Activated gamma-delta T cell treated with Interleukin-2 at 50 U/mL for 16 hours (primary cell): Measurements from ENCODE around the gene ROBO4.

Experiments used
- DNase-seq: peaks from one replicate; pipeline ENCODE4 v3.0.0-alpha.2; 2020

The ROBO4 gene

GRCh38 chr11:124918950-124919349, 21.3 kb upstream of the ROBO4 start, which contains the start of gene HEPN1:
Gene HEPN1 (plus strand): TSS chr11:124919250.
- DNase-seq: no peak

GRCh38 chr11:124917115-124917637, 19.5 kb upstream of the ROBO4 start:
- no peak for DNase-seq

- no peak for DNase-seq
These were observed 18.7 kb upstream of the ROBO4 start for GRCh38 chr11:124916370-124916710.

- no peak for DNase-seq
These were observed 18.1 kb upstream of the ROBO4 start for GRCh38 chr11:124915541-124916369.

DNA sequence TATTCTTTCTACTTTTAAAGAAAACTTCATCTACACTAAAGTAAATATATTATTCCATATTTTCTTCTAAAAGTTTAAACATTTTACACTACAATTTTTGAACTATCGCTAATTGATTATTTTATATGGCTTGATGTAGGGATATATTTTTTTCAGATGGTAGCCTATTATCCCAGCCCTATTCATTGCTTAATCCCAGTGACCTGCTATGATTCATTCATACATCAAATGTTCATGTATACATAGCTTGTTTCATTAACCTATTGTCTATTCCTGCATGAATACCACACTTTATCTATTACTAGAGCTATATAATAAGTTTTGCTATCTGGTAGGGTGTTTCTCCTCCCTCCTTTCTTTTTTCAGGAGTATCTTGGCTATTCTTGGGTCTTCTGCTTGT, 5.0 kb upstream of the ROBO4 start:
- DNase-seq: no peak

DNA sequence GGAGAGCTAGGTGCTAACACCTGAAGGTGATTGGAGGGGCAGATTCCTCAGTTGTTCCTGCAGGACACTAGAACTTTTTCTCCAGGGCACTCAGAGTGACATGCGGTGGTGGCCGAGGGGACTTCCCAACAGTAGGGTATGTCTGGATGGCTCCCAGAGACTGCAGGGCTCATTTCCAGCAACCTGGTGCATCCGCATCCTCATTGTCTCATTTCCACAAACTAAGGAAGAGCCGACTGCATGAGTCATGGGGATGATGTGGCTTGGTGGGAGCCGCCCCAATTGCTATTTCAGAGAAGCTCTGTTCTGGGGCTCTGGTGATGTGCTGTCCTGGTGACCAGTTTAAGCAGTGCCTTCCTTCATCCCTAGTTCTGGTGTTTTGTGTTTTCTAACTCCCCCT, 2.8 kb upstream of the ROBO4 start:
- DNase-seq: no peak

DNA sequence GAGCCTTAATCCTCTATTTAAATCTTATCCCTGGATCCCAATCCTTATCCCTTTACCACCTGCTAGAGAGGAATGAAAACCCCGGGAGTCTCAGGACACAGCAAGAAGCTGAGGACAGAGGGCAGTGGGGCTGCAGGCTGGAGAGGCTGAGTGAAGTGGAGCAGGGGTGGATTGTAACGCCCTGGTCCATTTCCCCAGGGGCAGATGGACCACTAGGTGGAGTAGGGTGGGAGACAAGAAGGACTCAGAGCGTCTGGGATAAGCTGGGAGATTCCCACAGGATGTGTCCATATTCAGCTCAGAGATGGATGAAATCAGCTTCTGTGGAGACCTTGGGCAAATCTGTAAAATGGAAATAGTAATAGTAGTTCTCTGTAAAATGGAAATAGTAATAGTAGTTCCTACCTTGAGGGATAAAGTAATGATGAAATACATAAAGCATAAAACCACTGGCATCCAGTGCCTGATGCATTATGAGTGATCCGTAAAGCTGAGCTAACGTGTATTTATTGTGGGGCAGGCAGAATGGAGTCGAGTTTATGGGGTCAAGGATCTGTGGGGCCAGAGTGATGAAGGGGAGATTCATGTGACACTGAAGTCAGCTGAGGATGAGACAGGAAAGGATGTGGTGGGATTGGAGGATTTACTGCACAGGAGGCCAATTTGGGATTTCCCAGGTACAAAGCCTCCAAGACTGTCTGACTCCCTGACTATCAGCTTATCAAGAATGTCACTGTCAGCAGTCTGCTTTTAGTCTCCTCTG, 1.9 kb upstream of the ROBO4 start:
- DNase-seq: no peak

DNA sequence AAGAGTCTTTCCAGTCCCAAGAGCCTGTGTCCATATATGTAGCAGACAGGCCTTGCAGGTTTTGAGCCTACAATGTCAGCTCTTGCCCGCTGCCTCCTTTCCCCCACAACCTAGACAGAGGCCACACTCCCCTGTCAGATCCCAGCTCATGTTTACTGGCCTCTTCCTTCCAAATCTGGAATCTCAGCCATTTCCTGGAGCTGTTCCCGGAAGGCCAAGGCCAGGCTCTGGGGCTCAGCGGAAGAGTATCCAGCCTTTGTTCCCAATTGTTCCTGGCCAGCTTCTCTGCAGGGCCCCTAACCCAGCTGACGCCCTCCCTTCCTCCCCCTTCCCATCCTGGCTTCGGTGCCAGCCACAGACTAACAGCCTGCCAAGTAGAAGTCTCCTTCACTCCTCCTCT, 1.0 kb upstream of the ROBO4 start:
- no peak for DNase-seq

- no peak for DNase-seq
These were observed 607 bp upstream of the ROBO4 start for GRCh38 chr11:124898263-124898680.

DNA sequence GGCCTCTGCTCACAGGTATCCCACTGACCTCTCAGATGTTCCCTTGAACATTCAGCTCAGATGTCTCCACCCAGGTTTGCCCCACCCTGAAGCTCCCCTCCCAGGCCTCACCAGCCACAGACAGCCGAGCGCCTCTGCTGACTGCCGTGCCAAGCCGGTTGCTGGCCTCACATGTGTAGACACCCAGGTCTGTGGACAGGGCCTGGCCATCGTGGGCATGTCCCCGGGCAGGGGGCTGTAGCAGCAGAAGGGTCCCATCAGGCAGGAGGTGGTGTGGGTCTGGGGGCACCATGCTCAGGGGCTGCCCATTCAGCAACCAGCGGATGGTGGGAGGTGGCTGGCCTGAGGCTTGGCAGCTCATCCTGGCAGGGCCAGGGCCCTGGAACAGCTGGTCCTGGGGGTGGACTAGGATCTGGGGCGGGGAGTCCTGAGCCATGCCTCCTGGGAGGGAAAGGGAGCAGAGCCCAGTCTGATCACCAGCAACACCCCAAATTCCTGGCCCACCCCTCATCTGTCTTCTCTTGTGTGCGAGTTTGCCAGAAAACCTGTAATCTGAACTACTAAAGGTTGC, 759 bp downstream of the ROBO4 start:
- DNase-seq: no peak

GRCh38 chr11:124896071-124896750, 1.5 kb downstream of the ROBO4 start:
- DNase-seq: no peak

- no peak for DNase-seq
These were observed 2.1 kb downstream of the ROBO4 start for GRCh38 chr11:124895471-124895971.

- no peak for DNase-seq
These were observed 2.8 kb downstream of the ROBO4 start for GRCh38 chr11:124894606-124895430.

- no peak for DNase-seq
These were observed 3.8 kb downstream of the ROBO4 start for GRCh38 chr11:124893781-124894401.

DNA sequence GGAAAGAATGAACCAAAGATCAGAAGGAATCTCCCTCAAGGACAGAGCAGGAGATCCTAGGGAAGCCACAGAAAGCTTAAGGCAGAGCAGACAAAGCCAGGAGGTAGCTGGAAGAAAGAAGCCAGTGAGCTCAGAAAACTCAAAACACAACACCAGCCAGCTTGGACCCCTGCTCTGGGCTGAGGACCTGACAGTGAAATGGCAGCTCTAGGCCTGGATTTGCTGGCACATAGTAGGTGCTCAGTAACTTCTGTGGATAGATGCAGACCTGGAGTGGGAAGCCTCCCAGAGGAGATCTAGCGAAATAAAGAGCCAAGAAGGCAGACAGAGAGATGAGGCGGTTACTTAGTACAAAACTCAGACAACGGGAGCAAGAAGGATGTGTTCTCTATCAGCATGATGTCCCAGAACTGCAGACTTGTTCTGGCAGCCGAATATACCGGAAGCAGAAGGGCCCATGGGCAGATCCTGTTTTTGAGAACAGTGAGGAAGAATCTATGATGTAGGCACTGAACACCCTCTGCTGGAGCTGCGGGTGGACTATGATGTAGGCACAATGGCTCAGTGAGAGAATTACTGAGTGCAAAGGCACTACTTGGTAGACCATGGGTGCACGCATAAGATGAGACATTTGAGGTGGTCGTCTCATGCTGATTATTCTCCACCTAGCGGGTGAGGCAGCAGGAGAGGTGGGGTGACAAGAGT, 4.8 kb downstream of the ROBO4 start:
- no peak for DNase-seq

GRCh38 chr11:124892146-124892545, 5.5 kb downstream of the ROBO4 start:
- no peak for DNase-seq

DNA sequence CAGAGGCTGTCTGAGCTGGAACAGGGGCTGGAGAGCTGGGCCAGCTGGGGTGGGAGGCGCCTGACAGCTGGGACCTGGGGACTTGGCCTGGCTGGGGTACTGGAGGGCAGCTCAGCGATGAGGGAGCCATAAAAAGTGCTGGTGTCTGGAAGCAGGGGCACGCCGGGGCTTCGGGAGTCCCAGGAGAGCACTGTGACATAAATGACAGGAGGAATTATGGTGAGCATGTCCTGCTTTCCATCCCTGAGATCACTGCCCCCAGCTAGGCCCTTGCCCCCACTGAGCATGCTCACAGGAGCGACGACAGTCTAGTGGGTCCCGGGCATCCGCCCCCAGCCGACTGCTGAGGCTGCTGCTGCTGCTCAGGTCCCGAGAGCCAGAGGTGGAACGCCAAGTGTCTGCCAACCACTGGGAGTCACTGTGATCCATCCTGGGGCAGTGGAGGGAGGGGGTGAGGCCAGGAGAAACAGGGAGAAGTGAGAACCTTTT, 6.2 kb downstream of the ROBO4 start:
- DNase-seq: no peak

GRCh38 chr11:124890683-124891372, 6.8 kb downstream of the ROBO4 start:
- no peak for DNase-seq

GRCh38 chr11:124890151-124890550, 7.5 kb downstream of the ROBO4 start:
- no peak for DNase-seq
